Measurements from ENCODE around the gene LCAT.

Gene LCAT

DNA sequence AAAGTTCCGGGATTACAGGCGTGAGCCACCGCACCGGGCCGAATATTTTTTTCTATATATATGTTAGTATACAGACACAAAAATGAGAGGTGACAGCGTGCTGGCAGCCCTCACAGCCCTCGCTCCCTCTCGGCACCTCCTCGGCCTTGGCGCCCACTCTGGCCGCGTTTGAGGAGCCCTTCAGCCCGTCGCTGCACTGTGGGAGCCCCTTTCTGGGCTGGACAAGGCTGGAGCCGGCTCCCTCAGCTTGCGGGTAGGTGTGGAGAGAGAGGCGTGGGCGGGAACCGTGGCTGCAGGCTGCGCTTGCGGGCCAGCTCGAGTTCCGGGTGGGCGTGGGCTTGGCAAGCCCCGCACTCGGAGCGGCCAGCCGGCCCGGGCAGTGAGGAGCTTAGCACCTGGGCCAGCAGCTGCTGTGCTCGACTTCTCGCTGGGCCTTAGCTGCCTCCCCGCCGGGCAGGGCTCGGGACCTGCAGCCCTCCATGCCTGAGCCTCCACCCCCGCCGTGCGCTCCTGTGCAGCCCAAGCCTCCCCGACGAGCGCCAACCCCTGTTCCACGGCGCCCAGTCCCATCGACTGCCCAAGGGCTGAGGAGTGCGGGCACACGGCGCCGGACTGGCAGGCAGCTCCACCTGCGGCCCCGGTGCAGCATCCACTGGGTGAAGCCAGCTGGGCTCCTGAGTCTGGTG lies 38.2 kb upstream of the LCAT start:
- H3K79me1 ChIP-seq (ENCODE audit: low read length): no peaks in the 10 kb centered on the region
- no peak overlapping the region for H3K27ac ChIP-seq (ENCODE audit: low read depth, low read length)
- H3K36me3 ChIP-seq (ENCODE audit: control insufficient read depth in 1 of 2, insufficient read depth in 2 of 2, low read length in 2 of 2): no peaks in the 10 kb centered on the region
- H3K9ac ChIP-seq (ENCODE audit: low read length): no peak overlapping the region
- H3K18ac ChIP-seq (ENCODE audit: low read length): no peak overlapping the region
- H3K4me3 ChIP-seq (ENCODE audit: low read depth, low read length): no peak overlapping the region
- H2BK120ac ChIP-seq (ENCODE audit: insufficient read depth, low read length, poor library complexity): no peak overlapping the region
- no peak overlapping the region for H3K4ac ChIP-seq (ENCODE audit: low read depth, low read length)
- H4K8ac ChIP-seq (ENCODE audit: low read depth, low read length): no peak overlapping the region
- H4K91ac ChIP-seq (ENCODE audit: low read depth, low read length): no peak overlapping the region
- no peaks in the 10 kb centered on the region for H3K4me1 ChIP-seq (ENCODE audit: control insufficient read depth in 1 of 2, insufficient read depth in 2 of 2, low read length in 2 of 2)
- H2BK12ac ChIP-seq (ENCODE audit: low read length): no peak overlapping the region
- H3K23ac ChIP-seq (ENCODE audit: low read length): no peak overlapping the region
- H4K12ac ChIP-seq (ENCODE audit: low read depth, low read length): no peak overlapping the region
- no CpG with 5 or more reads among the region's 49 CpGs for WGBS (ENCODE audit: extremely low coverage, insufficient coverage, insufficient read length)
- H3K79me2 ChIP-seq (ENCODE audit: control insufficient read depth, insufficient read depth, low read length, poor library complexity): no peaks in the 10 kb centered on the region
- H2AFZ ChIP-seq (ENCODE audit: insufficient read depth, low read length, poor library complexity): no peak overlapping the region
- H3K9me3 ChIP-seq (ENCODE audit: insufficient read depth, low read depth, low read length): no peaks in the 10 kb centered on the region
- H3K14ac ChIP-seq (ENCODE audit: low read length): no peak overlapping the region
- no peak for DNase-seq
- H2AK5ac ChIP-seq (ENCODE audit: low read length): no peak overlapping the region
- no peak overlapping the region for H2BK5ac ChIP-seq (ENCODE audit: low read depth, low read length, poor library complexity)
- no peaks in the 10 kb centered on the region for H3K27me3 ChIP-seq (ENCODE audit: insufficient read depth, low read length)
- no peak overlapping the region for H3K4me2 ChIP-seq (ENCODE audit: low read length)

DNA sequence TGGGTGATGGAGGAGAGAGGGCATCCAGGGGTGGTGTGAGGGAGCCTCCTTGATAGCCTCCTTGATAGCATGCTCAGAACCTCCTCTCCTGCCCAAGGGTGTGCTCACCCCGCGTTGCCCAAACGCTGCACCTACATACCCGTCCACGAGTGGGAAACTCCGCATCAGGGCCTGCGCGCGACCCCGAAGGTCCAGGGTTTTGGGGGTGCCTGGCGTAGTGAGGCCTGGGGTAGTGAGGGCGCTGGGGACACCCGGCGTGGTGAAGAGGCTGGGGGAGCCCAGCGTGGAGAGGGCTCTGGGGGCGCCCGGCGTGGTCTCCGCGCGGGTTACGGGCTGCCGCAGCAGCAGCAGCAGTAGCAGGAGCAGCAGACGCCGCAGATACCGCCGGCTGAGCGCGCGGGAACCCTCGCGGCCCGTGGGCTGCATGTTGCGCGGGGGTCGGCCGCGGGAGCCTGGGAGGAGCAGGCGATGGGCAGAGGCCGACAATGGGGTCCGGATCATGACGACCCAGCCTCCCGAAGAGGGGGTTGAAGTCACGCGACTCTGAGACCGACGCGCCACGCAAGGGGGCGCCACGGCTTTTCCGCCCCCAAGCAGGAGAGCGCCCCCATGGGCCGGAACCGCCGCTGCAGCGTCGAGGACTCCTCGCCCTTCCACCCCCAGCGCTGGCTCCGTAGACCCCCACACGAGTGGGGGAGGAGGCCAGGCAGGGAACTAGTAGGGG lies 36.2 kb upstream of the LCAT start, which contains the start of gene DPEP3:
DPEP3 (minus strand) TSS at position 545 of the 724 bp plus-strand sequence; CDS start at position 426, 119 bp downstream.
- no peak within 1 kb of the TSS for H2BK5ac ChIP-seq (ENCODE audit: low read depth, low read length, poor library complexity)
- H3K4me2 ChIP-seq (ENCODE audit: low read length): no peak within 1 kb of the TSS
- no peak within 1 kb of the TSS for H2BK120ac ChIP-seq (ENCODE audit: insufficient read depth, low read length, poor library complexity)
- H4K91ac ChIP-seq (ENCODE audit: low read depth, low read length): no peak within 1 kb of the TSS
- H3K27ac ChIP-seq (ENCODE audit: low read depth, low read length): no peak within 1 kb of the TSS
- no peaks in the 10 kb centered on the region for H3K27me3 ChIP-seq (ENCODE audit: insufficient read depth, low read length)
- H3K9me3 ChIP-seq (ENCODE audit: insufficient read depth, low read depth, low read length): peaks cover 3% of the 10 kb centered on the region
- no peak within 1 kb of the TSS for H3K14ac ChIP-seq (ENCODE audit: low read length)
- H3K4ac ChIP-seq (ENCODE audit: low read depth, low read length): no peak within 1 kb of the TSS
- no peaks in the 10 kb centered on the region for H3K4me1 ChIP-seq (ENCODE audit: control insufficient read depth in 1 of 2, insufficient read depth in 2 of 2, low read length in 2 of 2)
- WGBS (ENCODE audit: extremely low coverage, insufficient coverage, insufficient read length): no CpG with 5 or more reads among the region's 62 CpGs
- H4K12ac ChIP-seq (ENCODE audit: low read depth, low read length): no peak within 1 kb of the TSS
- H4K8ac ChIP-seq (ENCODE audit: low read depth, low read length): no peak within 1 kb of the TSS
- H3K79me2 ChIP-seq (ENCODE audit: control insufficient read depth, insufficient read depth, low read length, poor library complexity): no peaks in the 10 kb centered on the region
- DNase-seq: no peak
- H3K79me1 ChIP-seq (ENCODE audit: low read length): no peaks in the 10 kb centered on the region
- no peaks in the 10 kb centered on the region for H3K36me3 ChIP-seq (ENCODE audit: control insufficient read depth in 1 of 2, insufficient read depth in 2 of 2, low read length in 2 of 2)
- no peak within 1 kb of the TSS for H2AK5ac ChIP-seq (ENCODE audit: low read length)
- H3K23ac ChIP-seq (ENCODE audit: low read length): no peak within 1 kb of the TSS
- H3K9ac ChIP-seq (ENCODE audit: low read length): no peak within 1 kb of the TSS
- no peak within 1 kb of the TSS for H2BK12ac ChIP-seq (ENCODE audit: low read length)
- H3K18ac ChIP-seq (ENCODE audit: low read length): no peak within 1 kb of the TSS
- H3K4me3 ChIP-seq (ENCODE audit: low read depth, low read length): no peak within 1 kb of the TSS
- H2AFZ ChIP-seq (ENCODE audit: insufficient read depth, low read length, poor library complexity): no peak within 1 kb of the TSS

DNA sequence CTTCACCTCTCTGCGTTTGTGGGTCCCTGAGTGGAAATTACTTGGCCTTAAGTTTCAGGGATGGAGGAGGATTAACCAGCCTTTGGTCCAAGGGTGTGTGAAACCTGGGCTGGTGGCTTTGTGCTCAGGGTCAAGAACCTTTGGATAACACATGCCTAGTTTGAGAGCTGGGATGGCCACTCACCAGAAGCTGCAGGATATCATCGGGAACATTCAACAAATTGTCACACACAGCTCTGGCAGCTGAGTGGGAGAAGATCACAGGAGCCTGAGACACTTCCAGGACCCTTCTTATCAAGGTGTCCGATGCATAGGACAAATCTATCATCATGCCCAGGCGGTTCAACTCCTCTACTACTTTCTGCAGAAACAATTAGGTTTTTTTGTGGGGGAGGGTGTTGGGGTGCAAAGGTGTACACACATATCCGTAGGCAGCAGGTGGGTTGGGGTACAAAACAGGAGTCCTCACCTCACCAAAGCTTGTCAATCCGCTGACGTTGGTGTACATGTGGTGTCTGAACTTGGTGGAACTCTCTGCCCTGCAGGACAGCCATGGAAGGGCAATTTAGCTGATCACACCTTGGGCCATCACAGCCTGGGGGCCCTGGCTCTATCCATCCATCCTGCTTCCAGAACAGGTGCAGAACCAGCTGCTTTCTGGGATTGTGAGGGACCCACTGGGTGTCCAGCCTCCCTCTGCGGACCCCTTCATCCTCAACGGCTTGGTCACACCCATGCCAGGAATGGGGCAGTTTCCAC lies 33.7 kb upstream of the LCAT start:
- H2AK5ac ChIP-seq (ENCODE audit: low read length): no peak overlapping the region
- peaks cover 3% of the 10 kb centered on the region for H3K9me3 ChIP-seq (ENCODE audit: insufficient read depth, low read depth, low read length)
- H3K4me2 ChIP-seq (ENCODE audit: low read length): no peak overlapping the region
- H2BK5ac ChIP-seq (ENCODE audit: low read depth, low read length, poor library complexity): no peak overlapping the region
- no peaks in the 10 kb centered on the region for H3K79me1 ChIP-seq (ENCODE audit: low read length)
- H3K36me3 ChIP-seq (ENCODE audit: control insufficient read depth in 1 of 2, insufficient read depth in 2 of 2, low read length in 2 of 2): no peaks in the 10 kb centered on the region
- WGBS (ENCODE audit: extremely low coverage, insufficient coverage, insufficient read length): no CpG with 5 or more reads among the region's 9 CpGs
- H3K4me3 ChIP-seq (ENCODE audit: low read depth, low read length): no peak overlapping the region
- no peak overlapping the region for H3K23ac ChIP-seq (ENCODE audit: low read length)
- no peak overlapping the region for H2BK12ac ChIP-seq (ENCODE audit: low read length)
- H3K27ac ChIP-seq (ENCODE audit: low read depth, low read length): no peak overlapping the region
- no peaks in the 10 kb centered on the region for H3K79me2 ChIP-seq (ENCODE audit: control insufficient read depth, insufficient read depth, low read length, poor library complexity)
- no peak overlapping the region for H4K12ac ChIP-seq (ENCODE audit: low read depth, low read length)
- H3K18ac ChIP-seq (ENCODE audit: low read length): no peak overlapping the region
- no peak overlapping the region for H3K9ac ChIP-seq (ENCODE audit: low read length)
- H4K8ac ChIP-seq (ENCODE audit: low read depth, low read length): no peak overlapping the region
- no peak overlapping the region for H3K4ac ChIP-seq (ENCODE audit: low read depth, low read length)
- H3K4me1 ChIP-seq (ENCODE audit: control insufficient read depth in 1 of 2, insufficient read depth in 2 of 2, low read length in 2 of 2): no peaks in the 10 kb centered on the region
- H3K14ac ChIP-seq (ENCODE audit: low read length): no peak overlapping the region
- no peak overlapping the region for H4K91ac ChIP-seq (ENCODE audit: low read depth, low read length)
- H3K27me3 ChIP-seq (ENCODE audit: insufficient read depth, low read length): no peaks in the 10 kb centered on the region
- H2AFZ ChIP-seq (ENCODE audit: insufficient read depth, low read length, poor library complexity): no peak overlapping the region
- no peak for DNase-seq
- no peak overlapping the region for H2BK120ac ChIP-seq (ENCODE audit: insufficient read depth, low read length, poor library complexity)

DNA sequence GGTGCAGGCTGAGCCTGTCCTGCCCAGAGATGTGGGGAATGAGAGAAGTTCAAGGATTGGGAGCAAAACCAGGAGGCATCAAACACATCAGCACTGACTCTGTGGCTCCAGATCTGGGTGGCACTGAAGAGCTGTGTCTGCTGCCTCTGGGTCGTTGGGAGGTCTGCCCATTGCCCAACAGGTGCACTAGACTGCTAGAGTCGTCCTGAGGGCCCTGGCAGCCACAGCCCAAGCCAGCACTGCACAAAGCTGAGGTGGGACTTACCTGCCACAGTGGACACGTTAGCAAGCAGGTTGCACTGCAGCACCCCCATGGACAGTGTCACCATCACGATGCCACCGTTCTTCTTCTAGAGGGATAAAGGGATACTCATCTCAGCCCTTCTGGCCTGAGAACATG lies 33.1 kb upstream of the LCAT start:
- Histone ChIP-seq H3K14ac (ENCODE audit: low read length) (no peak overlapping the region), H3K79me2 (ENCODE audit: control insufficient read depth, insufficient read depth, low read length, poor library complexity) (no peaks in the 10 kb centered on the region), H3K36me3 (ENCODE audit: control insufficient read depth in 1 of 2, insufficient read depth in 2 of 2, low read length in 2 of 2) (no peaks in the 10 kb centered on the region), H2BK5ac (ENCODE audit: low read depth, low read length, poor library complexity) (no peak overlapping the region), H3K4me2 (ENCODE audit: low read length) (no peak overlapping the region), H3K9ac (ENCODE audit: low read length) (no peak overlapping the region), H3K4me1 (ENCODE audit: control insufficient read depth in 1 of 2, insufficient read depth in 2 of 2, low read length in 2 of 2) (no peaks in the 10 kb centered on the region), H3K27me3 (ENCODE audit: insufficient read depth, low read length) (no peaks in the 10 kb centered on the region), H4K91ac (ENCODE audit: low read depth, low read length) (no peak overlapping the region), H2AK5ac (ENCODE audit: low read length) (no peak overlapping the region), H3K23ac (ENCODE audit: low read length) (no peak overlapping the region), H2AFZ (ENCODE audit: insufficient read depth, low read length, poor library complexity) (no peak overlapping the region), H4K12ac (ENCODE audit: low read depth, low read length) (no peak overlapping the region), H4K8ac (ENCODE audit: low read depth, low read length) (no peak overlapping the region), H3K4ac (ENCODE audit: low read depth, low read length) (no peak overlapping the region), H3K79me1 (ENCODE audit: low read length) (no peaks in the 10 kb centered on the region), H3K9me3 (ENCODE audit: insufficient read depth, low read depth, low read length) (peaks cover 3% of the 10 kb centered on the region), H3K4me3 (ENCODE audit: low read depth, low read length) (no peak overlapping the region), H3K27ac (ENCODE audit: low read depth, low read length) (no peak overlapping the region), H3K18ac (ENCODE audit: low read length) (no peak overlapping the region), H2BK120ac (ENCODE audit: insufficient read depth, low read length, poor library complexity) (no peak overlapping the region), H2BK12ac (ENCODE audit: low read length) (no peak overlapping the region)
- no CpG with 5 or more reads among the region's 5 CpGs for WGBS (ENCODE audit: extremely low coverage, insufficient coverage, insufficient read length)
- no peak for DNase-seq
